Measurements from ENCODE around the gene SMIM22. TPM values are rescaled to one million over a fixed set of nuclear protein-coding genes. Genes with fewer than 3 reads are reported as not detected.
"Not testable (repeated sequence)": the region's sequence is repeated elsewhere in the genome, so short reads cannot be mapped to it uniquely, and the experiment has no call there.

Gene SMIM22
- total RNA-seq, 4 donors from 2014 or later = 10.1 to 20.9 (median 18.7) TPM; not detected in 1

- no peaks in the 10 kb centered on the region for H3K9me3 ChIP-seq
- H3K4me3 ChIP-seq = no peak overlapping the region
- no peak overlapping the region for H3K27ac ChIP-seq
- 83% methylated on average over 14 of the region's 17 CpGs for WGBS
- no peak for TF ChIP-seq POLR2A (IDR thresholded peaks at IDR 0.05)
- TF ChIP-seq EP300 (IDR thresholded peaks at IDR 0.05) = no peak
- no peak for TF ChIP-seq CTCF (IDR thresholded peaks at IDR 0.05)
- no peak for TF ChIP-seq POLR2AphosphoS5 (IDR thresholded peaks at IDR 0.05)
- DNase-seq (ENCODE audit: low spot score in 2 of 2) = no peak
- no peaks in the 10 kb centered on the region for H3K27me3 ChIP-seq
- no peaks in the 10 kb centered on the region for H3K36me3 ChIP-seq
- H3K4me1 ChIP-seq = no peaks in the 10 kb centered on the region
Observed at GRCh38 chr16:4777339-4778049, 17.7 kb upstream of the SMIM22 start.

GRCh38 chr16:4778050-4778392, 17.1 kb upstream of the SMIM22 start:
- H3K4me1 ChIP-seq = no peaks in the 10 kb centered on the region
- DNase-seq (ENCODE audit: low spot score in 2 of 2) = no peak
- H3K4me3 ChIP-seq = no peak overlapping the region
- H3K27ac ChIP-seq = no peak overlapping the region
- no peaks in the 10 kb centered on the region for H3K27me3 ChIP-seq
- no peaks in the 10 kb centered on the region for H3K36me3 ChIP-seq
- TF ChIP-seq CTCF (IDR thresholded peaks at IDR 0.05) = no peak
- no peak for TF ChIP-seq POLR2AphosphoS5 (IDR thresholded peaks at IDR 0.05)
- TF ChIP-seq EP300 (IDR thresholded peaks at IDR 0.05) = no peak
- no peak for TF ChIP-seq POLR2A (IDR thresholded peaks at IDR 0.05)
- 89% methylated on average over 4 of the region's 5 CpGs for WGBS
- H3K9me3 ChIP-seq = no peaks in the 10 kb centered on the region

- H3K27me3 ChIP-seq = no peaks in the 10 kb centered on the region
- no peak for DNase-seq (ENCODE audit: low spot score in 2 of 2)
- H3K9me3 ChIP-seq = no peaks in the 10 kb centered on the region
- H3K27ac ChIP-seq = no peak overlapping the region
- TF ChIP-seq POLR2A (IDR thresholded peaks at IDR 0.05) = no peak
- TF ChIP-seq CTCF (IDR thresholded peaks at IDR 0.05) = no peak
- TF ChIP-seq EP300 (IDR thresholded peaks at IDR 0.05) = no peak
- TF ChIP-seq POLR2AphosphoS5 (IDR thresholded peaks at IDR 0.05) = no peak
- 86% methylated on average over 4 of the region's 4 CpGs for WGBS
- no peak overlapping the region for H3K4me3 ChIP-seq
- H3K36me3 ChIP-seq = no peaks in the 10 kb centered on the region
- no peaks in the 10 kb centered on the region for H3K4me1 ChIP-seq
Observed at GRCh38 chr16:4780235-4780634, 14.9 kb upstream of the SMIM22 start.

GRCh38 chr16:4783251-4783950, 11.8 kb upstream of the SMIM22 start:
- H3K36me3 ChIP-seq = no peaks in the 10 kb centered on the region
- H3K27me3 ChIP-seq = no peaks in the 10 kb centered on the region
- DNase-seq (ENCODE audit: low spot score in 2 of 2) = no peak
- no peaks in the 10 kb centered on the region for H3K9me3 ChIP-seq
- no peaks in the 10 kb centered on the region for H3K4me1 ChIP-seq
- TF ChIP-seq EP300 (IDR thresholded peaks at IDR 0.05) (no peak), POLR2AphosphoS5 (IDR thresholded peaks at IDR 0.05) (no peak), POLR2A (IDR thresholded peaks at IDR 0.05) (no peak), CTCF (IDR thresholded peaks at IDR 0.05) (no peak)
- WGBS = 88% methylated on average over 17 of the region's 25 CpGs
- H3K27ac ChIP-seq = no peak overlapping the region
- H3K4me3 ChIP-seq = no peak overlapping the region

- WGBS = 78% methylated on average over 12 of the region's 16 CpGs
- H3K27me3 ChIP-seq = no peaks in the 10 kb centered on the region
- no peaks in the 10 kb centered on the region for H3K4me1 ChIP-seq
- no peak overlapping the region for H3K27ac ChIP-seq
- H3K9me3 ChIP-seq = no peaks in the 10 kb centered on the region
- H3K36me3 ChIP-seq = no peaks in the 10 kb centered on the region
- no peak overlapping the region for H3K4me3 ChIP-seq
- no peak for DNase-seq (ENCODE audit: low spot score in 2 of 2)
- TF ChIP-seq CTCF (IDR thresholded peaks at IDR 0.05) (no peak), POLR2AphosphoS5 (IDR thresholded peaks at IDR 0.05) (no peak), POLR2A (IDR thresholded peaks at IDR 0.05) (no peak), EP300 (IDR thresholded peaks at IDR 0.05) (no peak)
Observed at GRCh38 chr16:4783951-4784336, 11.2 kb upstream of the SMIM22 start.

GRCh38 chr16:4784444-4784987, 10.7 kb upstream of the SMIM22 start:
- H3K4me1 ChIP-seq; H3K27ac ChIP-seq; DNase-seq (ENCODE audit: low spot score in 2 of 2); H3K9me3 ChIP-seq; H3K4me3 ChIP-seq; H3K36me3 ChIP-seq; H3K27me3 ChIP-seq: not testable (repeated sequence)
- 96% methylated on average over 14 of the region's 14 CpGs for WGBS
